ENCODE measurements around the gene TMEM51. TPM values are rescaled to one million over a fixed set of nuclear protein-coding genes. Genes with fewer than 3 reads are reported as not detected.

The TMEM51 gene
- total RNA-seq, 1 donor, result 0.72 TPM

- no peaks in the 10 kb centered on the region for H3K79me2 ChIP-seq (ENCODE audit: insufficient read depth, low read length)
- H3K9me3 ChIP-seq (ENCODE audit: low read depth, low read length), result no peaks in the 10 kb centered on the region
- peak; percentile 88 for DNase-seq (ENCODE audit: insufficient read length, low spot score, missing footprints)
- peaks cover 19% of the 10 kb centered on the region for H3K4me1 ChIP-seq (ENCODE audit: insufficient read depth, low read length)
- no peaks in the 10 kb centered on the region for H3K36me3 ChIP-seq (ENCODE audit: insufficient read depth, low read length)
- H3K27me3 ChIP-seq (ENCODE audit: insufficient read depth, low read length), result no peaks in the 10 kb centered on the region
- TF ChIP-seq, protein P1, sequence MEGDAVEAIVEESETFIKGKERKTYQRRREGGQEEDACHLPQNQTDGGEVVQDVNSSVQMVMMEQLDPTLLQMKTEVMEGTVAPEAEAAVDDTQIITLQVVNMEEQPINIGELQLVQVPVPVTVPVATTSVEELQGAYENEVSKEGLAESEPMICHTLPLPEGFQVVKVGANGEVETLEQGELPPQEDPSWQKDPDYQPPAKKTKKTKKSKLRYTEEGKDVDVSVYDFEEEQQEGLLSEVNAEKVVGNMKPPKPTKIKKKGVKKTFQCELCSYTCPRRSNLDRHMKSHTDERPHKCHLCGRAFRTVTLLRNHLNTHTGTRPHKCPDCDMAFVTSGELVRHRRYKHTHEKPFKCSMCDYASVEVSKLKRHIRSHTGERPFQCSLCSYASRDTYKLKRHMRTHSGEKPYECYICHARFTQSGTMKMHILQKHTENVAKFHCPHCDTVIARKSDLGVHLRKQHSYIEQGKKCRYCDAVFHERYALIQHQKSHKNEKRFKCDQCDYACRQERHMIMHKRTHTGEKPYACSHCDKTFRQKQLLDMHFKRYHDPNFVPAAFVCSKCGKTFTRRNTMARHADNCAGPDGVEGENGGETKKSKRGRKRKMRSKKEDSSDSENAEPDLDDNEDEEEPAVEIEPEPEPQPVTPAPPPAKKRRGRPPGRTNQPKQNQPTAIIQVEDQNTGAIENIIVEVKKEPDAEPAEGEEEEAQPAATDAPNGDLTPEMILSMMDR (IDR thresholded peaks at IDR 0.05; ENCODE audit: extremely low read depth, low read depth, low read length), result no peak
- no peaks in the 10 kb centered on the region for H4K20me1 ChIP-seq (ENCODE audit: insufficient read depth, low read length)
- H3K4me2 ChIP-seq (ENCODE audit: insufficient read depth, low read length), result peak overlapping the region; percentile 52
- H3K4me3 ChIP-seq (ENCODE audit: insufficient read depth, low read length), result no peak overlapping the region
- H3K27ac ChIP-seq (ENCODE audit: low read depth, low read length), result peak overlapping the region; percentile 72
- no peak overlapping the region for H2AFZ ChIP-seq (ENCODE audit: low read length)
These were observed 25.3 kb downstream of the TMEM51 start for GRCh38 chr1:15178571-15179484.

- no peaks in the 10 kb centered on the region for H4K20me1 ChIP-seq (ENCODE audit: insufficient read depth, low read length)
- TF ChIP-seq, protein P1 (IDR thresholded peaks at IDR 0.05; ENCODE audit: extremely low read depth, low read depth, low read length), result no peak
- no peaks in the 10 kb centered on the region for H3K9me3 ChIP-seq (ENCODE audit: low read depth, low read length)
- no peak for DNase-seq (ENCODE audit: insufficient read length, low spot score, missing footprints)
- H3K27ac ChIP-seq (ENCODE audit: low read depth, low read length), result peak overlapping the region; percentile 35
- H2AFZ ChIP-seq (ENCODE audit: low read length), result no peak overlapping the region
- H3K4me3 ChIP-seq (ENCODE audit: insufficient read depth, low read length), result no peak overlapping the region
- H3K79me2 ChIP-seq (ENCODE audit: insufficient read depth, low read length), result no peaks in the 10 kb centered on the region
- no peaks in the 10 kb centered on the region for H3K36me3 ChIP-seq (ENCODE audit: insufficient read depth, low read length)
- H3K27me3 ChIP-seq (ENCODE audit: insufficient read depth, low read length), result no peaks in the 10 kb centered on the region
- H3K4me2 ChIP-seq (ENCODE audit: insufficient read depth, low read length), result peak overlapping the region; percentile 43
- H3K4me1 ChIP-seq (ENCODE audit: insufficient read depth, low read length), result peaks cover 19% of the 10 kb centered on the region
These were observed 25.9 kb downstream of the TMEM51 start for GRCh38 chr1:15179485-15179883.

DNA sequence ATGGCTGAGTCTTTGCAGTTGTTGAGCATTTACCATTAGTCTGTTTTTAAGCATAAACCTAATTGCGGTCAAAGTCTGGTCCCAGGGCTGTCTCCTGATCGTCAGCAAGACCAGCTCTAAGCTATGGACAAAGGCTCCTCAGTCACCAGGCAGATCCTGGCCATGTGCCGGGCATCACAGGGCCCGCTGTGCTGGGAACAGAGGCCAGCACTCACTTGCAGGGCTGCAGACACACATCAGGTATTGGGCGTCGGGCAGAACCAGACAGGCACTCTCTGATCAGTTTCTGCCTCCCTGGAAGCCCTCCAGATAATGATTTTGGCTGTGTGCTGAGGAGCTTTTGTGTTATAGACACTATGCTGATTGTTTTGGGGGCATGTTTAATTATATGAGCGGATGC, 26.6 kb downstream of the TMEM51 start:
- Histone ChIP-seq H3K9me3 (ENCODE audit: low read depth, low read length) (no peaks in the 10 kb centered on the region), H2AFZ (ENCODE audit: low read length) (no peak overlapping the region), H3K4me2 (ENCODE audit: insufficient read depth, low read length) (no peak overlapping the region), H4K20me1 (ENCODE audit: insufficient read depth, low read length) (no peaks in the 10 kb centered on the region), H3K79me2 (ENCODE audit: insufficient read depth, low read length) (no peaks in the 10 kb centered on the region), H3K27ac (ENCODE audit: low read depth, low read length) (no peak overlapping the region), H3K36me3 (ENCODE audit: insufficient read depth, low read length) (no peaks in the 10 kb centered on the region), H3K27me3 (ENCODE audit: insufficient read depth, low read length) (no peaks in the 10 kb centered on the region), H3K4me1 (ENCODE audit: insufficient read depth, low read length) (peaks cover 19% of the 10 kb centered on the region), H3K4me3 (ENCODE audit: insufficient read depth, low read length) (no peak overlapping the region)
- peak; percentile 6 for DNase-seq (ENCODE audit: insufficient read length, low spot score, missing footprints)
- TF ChIP-seq, protein P1 (IDR thresholded peaks at IDR 0.05; ENCODE audit: extremely low read depth, low read depth, low read length), result no peak

- Histone ChIP-seq H4K20me1 (ENCODE audit: insufficient read depth, low read length) (no peaks in the 10 kb centered on the region), H3K27me3 (ENCODE audit: insufficient read depth, low read length) (no peaks in the 10 kb centered on the region), H3K4me1 (ENCODE audit: insufficient read depth, low read length) (peaks cover 19% of the 10 kb centered on the region), H3K36me3 (ENCODE audit: insufficient read depth, low read length) (no peaks in the 10 kb centered on the region), H3K9me3 (ENCODE audit: low read depth, low read length) (no peaks in the 10 kb centered on the region), H3K4me3 (ENCODE audit: insufficient read depth, low read length) (no peak overlapping the region), H3K79me2 (ENCODE audit: insufficient read depth, low read length) (no peaks in the 10 kb centered on the region), H3K4me2 (ENCODE audit: insufficient read depth, low read length) (no peak overlapping the region), H3K27ac (ENCODE audit: low read depth, low read length) (no peak overlapping the region), H2AFZ (ENCODE audit: low read length) (no peak overlapping the region)
- no peak for DNase-seq (ENCODE audit: insufficient read length, low spot score, missing footprints)
- TF ChIP-seq, protein P1 (IDR thresholded peaks at IDR 0.05; ENCODE audit: extremely low read depth, low read depth, low read length), result no peak
These were observed 27.5 kb downstream of the TMEM51 start for GRCh38 chr1:15180945-15181523.
